ENCODE data around the gene SCUBE3.

GRCh38 chr6:35166520-35166919 lies 47.2 kb upstream of the SCUBE3 start:
- TF ChIP-seq CTCF (conservative IDR thresholded peaks at IDR 0.05; ENCODE audit: low read depth, low read length) (no peak), POLR2A (IDR thresholded peaks at IDR 0.05; ENCODE audit: low read depth, low read length) (no peak), MXI1 (IDR thresholded peaks at IDR 0.05; ENCODE audit: borderline replicate concordance, low read depth, low read length) (no peak), CEBPB (IDR thresholded peaks at IDR 0.05; ENCODE audit: low read depth, low read length) (no peak), RAD21 (IDR thresholded peaks at IDR 0.05; ENCODE audit: low read length) (no peak), USF2 (IDR thresholded peaks at IDR 0.05; ENCODE audit: low read depth, low read length) (no peak), CHD1 (IDR thresholded peaks at IDR 0.05; ENCODE audit: low read depth, low read length) (no peak), RCOR1 (IDR thresholded peaks at IDR 0.05; ENCODE audit: insufficient replicate concordance, low read length) (no peak)

All from IMR-90 (cell line).